ENCODE results near the gene ERG.

ERG gene

GRCh38 chr21:38498057-38498833, at the start of gene ERG:
ERG (minus strand) TSS chr21:38498477; CDS start chr21:38498380, 97 bp downstream.
- no peak for DNase-seq

GRCh38 chr21:38544661-38545060, 46.4 kb upstream of the ERG start:
- DNase-seq, result no peak

GRCh38 chr21:38542263-38542662, 44.0 kb upstream of the ERG start:
- DNase-seq, result no peak

- no peak for DNase-seq
Observed at GRCh38 chr21:38538353-38538752, 40.1 kb upstream of the ERG start.

- DNase-seq, result no peak
Observed at GRCh38 chr21:38534591-38534990, 36.3 kb upstream of the ERG start.

- no peak for DNase-seq
Observed at GRCh38 chr21:38533887-38534286, 35.6 kb upstream of the ERG start.

- DNase-seq, result no peak
Observed at GRCh38 chr21:38531591-38531990, 33.3 kb upstream of the ERG start.

- DNase-seq, result no peak
Observed at GRCh38 chr21:38531039-38531541, 32.8 kb upstream of the ERG start.

- no peak for DNase-seq
Observed at GRCh38 chr21:38527737-38528136, 29.5 kb upstream of the ERG start.

GRCh38 chr21:38525454-38525853, 27.2 kb upstream of the ERG start:
- DNase-seq, result no peak

- no peak for DNase-seq
Observed at GRCh38 chr21:38524168-38525153, 26.2 kb upstream of the ERG start.

- DNase-seq, result no peak
Observed at GRCh38 chr21:38520511-38520910, 22.2 kb upstream of the ERG start.

- no peak for DNase-seq
Observed at GRCh38 chr21:38511662-38512243, 13.5 kb upstream of the ERG start.

GRCh38 chr21:38511198-38511597, 12.9 kb upstream of the ERG start:
- no peak for DNase-seq

- DNase-seq, result no peak
Observed at GRCh38 chr21:38507374-38507942, 9.2 kb upstream of the ERG start.

- DNase-seq, result no peak
Observed at GRCh38 chr21:38506661-38507281, 8.5 kb upstream of the ERG start.

GRCh38 chr21:38505654-38506523, 7.6 kb upstream of the ERG start:
- DNase-seq, result no peak

- no peak for DNase-seq
Observed at GRCh38 chr21:38504066-38504465, 5.8 kb upstream of the ERG start.

- DNase-seq, result no peak
Observed at GRCh38 chr21:38503583-38503982, 5.3 kb upstream of the ERG start.

GRCh38 chr21:38500073-38500472, 1.8 kb upstream of the ERG start:
- no peak for DNase-seq

GRCh38 chr21:38499296-38499695, 1.0 kb upstream of the ERG start:
- DNase-seq, result no peak

Measured in activated CD4-positive, CD25-positive, alpha-beta regulatory T cell treated with anti-CD3 and anti-CD28 coated beads, Interleukin-2, amount 50 U/mL, for 72 hours (primary cell).